Liver (tissue), 9 donors: ENCODE measurements around the gene ARAP1. TPM values are rescaled to one million over a fixed set of nuclear protein-coding genes. Genes with fewer than 3 reads are reported as not detected.

ENCODE experiments used
- DNase-seq: peaks from one replicate; pipeline ENCODE4 v3.0.0-alpha.2; 2017; ENCODE audit warnings: low spot score
- H3K27ac ChIP-seq, 2 donors: one replicate each; pipeline ENCODE4 v1.7.0; 2013; ENCODE audit warnings: inconsistent platforms in 2 of 2, low read length in 2 of 2, control low read depth in 1 of 2, low read depth in 1 of 2, mild to moderate bottlenecking in 1 of 2
- H3K27me3 ChIP-seq, 4 donors: one replicate each; pipeline versions ENCODE4 v1.6.1 to v1.7.0; 2013; ENCODE audit warnings: low read length in 3 of 4, inconsistent platforms in 1 of 4, mild to moderate bottlenecking in 1 of 4, moderate library complexity in 1 of 4; ENCODE audit not compliant: control insufficient read depth in 4 of 4, insufficient read depth in 4 of 4
- H3K36me3 ChIP-seq, 4 donors: one replicate each; pipeline versions ENCODE4 v1.6.1 to v1.7.0; 2013; ENCODE audit warnings: low read length in 3 of 4, mild to moderate bottlenecking in 3 of 4, low read depth in 1 of 4, moderate library complexity in 1 of 4; ENCODE audit not compliant: control insufficient read depth in 4 of 4, insufficient read depth in 3 of 4
- H3K4me1 ChIP-seq, 4 donors: one replicate each; pipeline versions ENCODE4 v1.6.1 to v1.7.0; 2013; ENCODE audit warnings: low read length in 3 of 4, mild to moderate bottlenecking in 3 of 4, moderate library complexity in 1 of 4; ENCODE audit not compliant: control insufficient read depth in 4 of 4, insufficient read depth in 4 of 4
- H3K4me3 ChIP-seq, 3 donors: one replicate each; pipeline versions ENCODE4 v1.6.1 to v1.7.0; 2013; ENCODE audit warnings: low read length in 3 of 3, control low read depth in 1 of 3, low read depth in 1 of 3, mild to moderate bottlenecking in 1 of 3
- H3K9ac ChIP-seq, 2 donors: one replicate each; pipeline ENCODE4 v1.7.0; 2013; ENCODE audit warnings: low read length in 2 of 2, mild to moderate bottlenecking in 2 of 2, moderate library complexity in 2 of 2, control low read depth in 1 of 2, low read depth in 1 of 2
- H3K9me3 ChIP-seq, 4 donors: one replicate each; pipeline versions ENCODE4 v1.6.1 to v1.7.0; 2013; ENCODE audit warnings: low read length in 3 of 4; ENCODE audit not compliant: control insufficient read depth in 4 of 4
- ATF3 ChIP-seq: IDR thresholded peaks from 2 replicates; pipeline ENCODE4 v1.6.1; 2016; ENCODE audit warnings: antibody characterized with exemption
- CTCF ChIP-seq: fragments of 150-350 bp; IDR thresholded peaks from 2 replicates; pipeline ENCODE4 v1.5.1; 2017; ENCODE audit warnings: improper control_type of control experiment, low read depth, low read length; ENCODE audit not compliant: missing input control
- EGR1 ChIP-seq, 2 donors: IDR thresholded peaks; 2 replicates each; pipeline ENCODE4 v1.6.1; 2016 to 2018; ENCODE audit warnings: antibody characterized with exemption in 2 of 2, low read depth in 2 of 2
- FOXA1 ChIP-seq: IDR thresholded peaks from 2 replicates; pipeline ENCODE4 v1.6.1; 2016; ENCODE audit warnings: antibody characterized with exemption
- FOXA2 ChIP-seq: IDR thresholded peaks from 2 replicates; pipeline ENCODE4 v1.6.1; 2016; ENCODE audit warnings: antibody characterized with exemption
- GABPA ChIP-seq, 2 donors: IDR thresholded peaks in 1 of 2; conservative IDR thresholded peaks in 1 of 2; 2 replicates each; pipeline ENCODE4 v1.6.1; 2016; ENCODE audit warnings: antibody characterized with exemption in 2 of 2, mild to moderate bottlenecking in 1 of 2, moderate library complexity in 1 of 2
- HNF4A ChIP-seq, 2 donors: conservative IDR thresholded peaks; 2 replicates each; pipeline ENCODE4 v1.6.1; 2016; ENCODE audit warnings: antibody characterized with exemption in 2 of 2, mild to moderate bottlenecking in 2 of 2
- HNF4G ChIP-seq: IDR thresholded peaks from 2 replicates; pipeline ENCODE4 v1.6.1; 2016; ENCODE audit warnings: antibody characterized with exemption
- JUND ChIP-seq, 2 donors: IDR thresholded peaks; 2 replicates each; pipeline ENCODE4 v1.6.1; 2016; ENCODE audit warnings: antibody characterized with exemption in 2 of 2
- MAX ChIP-seq: IDR thresholded peaks from 2 replicates; pipeline ENCODE4 v1.6.1; 2016; ENCODE audit warnings: antibody characterized with exemption
- NR2F2 ChIP-seq: IDR thresholded peaks from 2 replicates; pipeline ENCODE4 v1.6.1; 2016; ENCODE audit warnings: antibody characterized with exemption
- RAD21 ChIP-seq, 2 donors: IDR thresholded peaks; 2 replicates each; pipeline ENCODE4 v1.6.1; 2016; ENCODE audit warnings: antibody characterized with exemption in 2 of 2, mild to moderate bottlenecking in 2 of 2
- REST ChIP-seq: IDR thresholded peaks from 2 replicates; pipeline ENCODE4 v1.6.1; 2016; ENCODE audit warnings: antibody characterized with exemption, mild to moderate bottlenecking
- RXRA ChIP-seq, 2 donors: IDR thresholded peaks; 2 replicates each; pipeline ENCODE4 v1.6.1; 2017 to 2018; ENCODE audit warnings: antibody characterized with exemption in 2 of 2, mild to moderate bottlenecking in 1 of 2
- SP1 ChIP-seq: IDR thresholded peaks from 2 replicates; pipeline ENCODE4 v1.6.1; 2018; ENCODE audit warnings: antibody characterized with exemption, mild to moderate bottlenecking
- TAF1 ChIP-seq: conservative IDR thresholded peaks from 2 replicates; pipeline ENCODE4 v1.6.1; 2016; ENCODE audit warnings: antibody characterized with exemption, mild to moderate bottlenecking
- YY1 ChIP-seq: IDR thresholded peaks from 2 replicates; pipeline ENCODE4 v1.6.1; 2016; ENCODE audit warnings: antibody characterized with exemption, mild to moderate bottlenecking
- ZBTB33 ChIP-seq: IDR thresholded peaks from 2 replicates; pipeline ENCODE4 v1.6.1; 2016; ENCODE audit warnings: antibody characterized with exemption
- WGBS: extraction: QIAGEN DNeasy Blood & Tissue Kit; methylation state at CpG from one replicate; pipeline ENCODE4 v1.1.7; 2013; 5-methylcytosine and 5-hydroxymethylcytosine counted together
- polyA plus RNA-seq, 2 donors: library from polyadenylated mRNA; stranded (reverse) in 1 of 2; unstranded in 1 of 2; fragments of 200-250 nt in 1 of 2; fragments of >200 nt in 1 of 2; fragmentation: Nextera tagmentation in 1 of 2; extraction: Ambion mirVana in 1 of 2; gene quantifications; one replicate each; pipeline versions ENCODE4 v1.2.1 to v1.2.3, GENCODE V29; 2013 to 2015
- total RNA-seq, 2 donors: library from RNA; depleted of rRNA; stranded (reverse); fragments of >200 nt; gene quantifications; one replicate each; pipeline ENCODE4 v1.2.3, GENCODE V29; 2014
- donor health status: healthy.
- donor health status: healthy.
- donor health status: healthy.
- donor health status: healthy.
- donor health status: healthy.

Gene ARAP1
- total and polyA plus RNA-seq, 4 donors = 14.4 to 77.8 (median 43.5) TPM

GRCh38 chr11:72784662-72785061 is 32.5 kb upstream of the ARAP1 start:
- peaks cover 14 to 59% (median 46%) of the 10 kb centered on the region in 4 donors for H3K4me1 ChIP-seq
- no peak overlapping the region for H3K27ac ChIP-seq
- no peak overlapping the region for H3K9ac ChIP-seq
- no peaks in the 10 kb centered on the region for H3K9me3 ChIP-seq
- TF ChIP-seq RAD21 (IDR thresholded peaks at IDR 0.05) (no peak), SP1 (no peak), CTCF (no peak), MAX (no peak), HNF4A (conservative IDR thresholded peaks at IDR 0.05) (no peak), NR2F2 (no peak), GABPA (IDR thresholded peaks at IDR 0.05 in 1 of 2, conservative IDR thresholded peaks at IDR 0.05 in 1 of 2) (no peak)
- 91% methylated on average over 10 of the region's 10 CpGs for WGBS
- no peak for DNase-seq
- H3K27me3 ChIP-seq = no peaks in the 10 kb centered on the region
- H3K36me3 ChIP-seq = no peaks in the 10 kb centered on the region
- no peak overlapping the region for H3K4me3 ChIP-seq

- peaks cover 12 to 64% (median 50%) of the 10 kb centered on the region in 4 donors for H3K4me1 ChIP-seq
- 91% methylated on average over 2 of the region's 2 CpGs for WGBS
- no peak overlapping the region for H3K9ac ChIP-seq
- no peaks in the 10 kb centered on the region for H3K27me3 ChIP-seq
- no peaks in the 10 kb centered on the region for H3K9me3 ChIP-seq
- DNase-seq = no peak
- no peak overlapping the region for H3K4me3 ChIP-seq
- no peaks in the 10 kb centered on the region for H3K36me3 ChIP-seq
- no peak for TF ChIP-seq HNF4G
- TF ChIP-seq JUND (IDR thresholded peaks at IDR 0.05) = no peak
- TF ChIP-seq ATF3 = no peak
- no peak for TF ChIP-seq GABPA (IDR thresholded peaks at IDR 0.05 in 1 of 2, conservative IDR thresholded peaks at IDR 0.05 in 1 of 2)
- no peak for TF ChIP-seq SP1
- TF ChIP-seq HNF4A (conservative IDR thresholded peaks at IDR 0.05) = no peak
- no peak for TF ChIP-seq RXRA (IDR thresholded peaks at IDR 0.05)
- no peak for TF ChIP-seq CTCF
- no peak for TF ChIP-seq FOXA2
- TF ChIP-seq YY1 = no peak
- no peak for TF ChIP-seq NR2F2
- TF ChIP-seq MAX = no peak
- TF ChIP-seq ZBTB33 = no peak
- no peak for TF ChIP-seq EGR1 (IDR thresholded peaks at IDR 0.05; ENCODE audit: low read depth in 2 of 2)
- no peak for TF ChIP-seq TAF1
- TF ChIP-seq FOXA1 = no peak
- TF ChIP-seq RAD21 (IDR thresholded peaks at IDR 0.05) = no peak
- TF ChIP-seq REST = no peak
- no peak overlapping the region for H3K27ac ChIP-seq
Measured at GRCh38 chr11:72783144-72783905, 31.1 kb upstream of the ARAP1 start.
